Fibroblast of lung (primary cell): ENCODE results near the gene MORF4L2.

ENCODE experiments used
- CTCF ChIP-seq, 2 donors: IDR thresholded peaks in 1 of 2; conservative IDR thresholded peaks in 1 of 2; 1 replicate in 1 of 2; 2 replicates in 1 of 2; pipeline ENCODE4 v1.5.1; 2011 to 2012; ENCODE audit warnings: low read length in 2 of 2, control low read depth in 1 of 2, inconsistent platforms in 1 of 2, low read depth in 1 of 2, mild to moderate bottlenecking in 1 of 2
- EZH2 ChIP-seq: IDR thresholded peaks from 2 replicates; pipeline ENCODE4 v1.5.1; 2012; ENCODE audit warnings: low read length, control low read depth, mild to moderate bottlenecking; ENCODE audit errors: missing control alignments

GRCh38 chrX:103666202-103667107, 20.0 kb downstream of the MORF4L2 start:
- TF ChIP-seq CTCF (conservative IDR thresholded peaks at IDR 0.05 in 1 of 2, IDR thresholded peaks at IDR 0.05 in 1 of 2; ENCODE audit: low read depth in 1 of 2, low read length in 2 of 2) (no peak), EZH2 (no peak)
